MCF 10A (cell line): ENCODE measurements around the gene IFT52. TPM values are rescaled to one million over a fixed set of nuclear protein-coding genes. Genes with fewer than 3 reads are reported as not detected.

Source experiments
- BruUV-seq: library from RNA; stranded (reverse); fragments of 400-500 nt; replicated peaks from 2 replicates; lab custom pipeline; 2021; lab: Mats Ljungman, UMichigan
- CTCF ChIA-PET: fragments of 300-600 bp; sonication (Branson Sonifier 250); formaldehyde crosslinking; extraction: SDS; loops from one replicate; lab custom pipeline; 2021; ENCODE audit warnings: antibody characterized with exemption, inconsistent platforms; lab: Yijun Ruan, JAX
- POLR2A ChIA-PET: fragments of 300-600, 350-650 bp; sonication (Branson Sonifier 250); formaldehyde crosslinking; extraction: SDS; loops from one replicate; lab custom pipeline; 2020; ENCODE audit warnings: antibody characterized with exemption, inconsistent platforms; lab: Yijun Ruan, JAX
- DNase-seq: peaks from one replicate; pipeline ENCODE4 v3.0.0-alpha.2; 2018; ENCODE audit not compliant: unreplicated experiment
- H3K27ac Mint-ChIP-seq: one replicate; pipeline ENCODE4 v1.8.0; 2022; ENCODE audit warnings: mild to moderate bottlenecking, low read depth, mixed read lengths; ENCODE audit not compliant: unreplicated experiment
- H3K27me3 Mint-ChIP-seq: one replicate; pipeline ENCODE4 v1.8.0; 2022; ENCODE audit warnings: mixed read lengths; ENCODE audit not compliant: insufficient read depth, unreplicated experiment
- H3K36me3 Mint-ChIP-seq: one replicate; pipeline ENCODE4 v1.8.0; 2022; ENCODE audit warnings: mild to moderate bottlenecking, moderate library complexity, mixed read lengths; ENCODE audit not compliant: insufficient read depth, unreplicated experiment
- H3K4me1 Mint-ChIP-seq: one replicate; pipeline ENCODE4 v1.8.0; 2022; ENCODE audit warnings: mixed read lengths; ENCODE audit not compliant: insufficient read depth, unreplicated experiment
- H3K4me3 Mint-ChIP-seq: one replicate; pipeline ENCODE4 v1.8.0; 2022; ENCODE audit warnings: mild to moderate bottlenecking, moderate library complexity, mixed read lengths; ENCODE audit not compliant: unreplicated experiment
- H3K9me3 Mint-ChIP-seq: one replicate; pipeline ENCODE4 v1.8.0; 2022; ENCODE audit warnings: mixed read lengths; ENCODE audit not compliant: unreplicated experiment
- CTCF ChIP-seq: fragments of 200-600 bp; IDR thresholded peaks from one replicate; pipeline ENCODE4 v1.8.0; 2022; ENCODE audit warnings: antibody characterized with exemption, mild to moderate bottlenecking; ENCODE audit not compliant: unreplicated experiment
- intact Hi-C: fragments of 100-400 bp; cut with micrococcal nuclease; formaldehyde crosslinking; loops from 2 replicates; pipeline ENCODE4 v1.14.1; 2022
- total RNA-seq: library from RNA; stranded (reverse); gene quantifications from 2 replicates; pipeline ENCODE4 v1.2.3, GENCODE V29; 2022

Gene IFT52
- total RNA-seq, 1 experiment from 2014 or later, result 21.8 TPM

GRCh38 chr20:43563429-43563828 lies 27.3 kb upstream of the IFT52 start:
- no peaks in the 10 kb centered on the region for H3K4me1 Mint-ChIP-seq
- DNase-seq, result no peak
- no peak overlapping the region for H3K27ac Mint-ChIP-seq
- H3K27me3 Mint-ChIP-seq, result no peaks in the 10 kb centered on the region
- H3K4me3 Mint-ChIP-seq, result no peak overlapping the region
- BruUV-seq, result no TSS peak
- H3K36me3 Mint-ChIP-seq, result peaks cover 6% of the 10 kb centered on the region
- ChIA-PET POLR2A (interaction anchor here (1.3 kb wide), 1 partner anchor 13 kb away, joined by 5 read pairs; no protein-coding TSS in a partner anchor), CTCF (interaction anchor here (1.2 kb wide), 1 partner anchor 25 kb away, joined by 4 read pairs; no protein-coding TSS in a partner anchor)
- TF ChIP-seq CTCF, result no peak
- H3K9me3 Mint-ChIP-seq, result no peaks in the 10 kb centered on the region
- intact Hi-C loops, result no loop called here

GRCh38 chr20:43563991-43564390 lies 26.7 kb upstream of the IFT52 start:
- DNase-seq, result no peak
- Mint-ChIP-seq H3K4me3 (no peak overlapping the region), H3K9me3 (no peaks in the 10 kb centered on the region), H3K27ac (no peak overlapping the region), H3K4me1 (no peaks in the 10 kb centered on the region), H3K36me3 (peaks cover 6% of the 10 kb centered on the region), H3K27me3 (no peaks in the 10 kb centered on the region)
- intact Hi-C loops, result no loop called here
- no TSS peak for BruUV-seq
- POLR2A ChIA-PET, result interaction anchor here (1.3 kb wide), 1 partner anchor 12 kb away, joined by 5 read pairs; no protein-coding TSS in a partner anchor
- TF ChIP-seq CTCF, result no peak
- CTCF ChIA-PET, result interaction anchor here (1.2 kb wide), 1 partner anchor 26 kb away, joined by 4 read pairs; no protein-coding TSS in a partner anchor

- Mint-ChIP-seq H3K4me3 (no peak overlapping the region), H3K27ac (no peak overlapping the region), H3K9me3 (no peaks in the 10 kb centered on the region), H3K36me3 (peaks cover 6% of the 10 kb centered on the region), H3K4me1 (no peaks in the 10 kb centered on the region), H3K27me3 (no peaks in the 10 kb centered on the region)
- TF ChIP-seq CTCF, result no peak
- POLR2A ChIA-PET, result no interaction called here
- no peak for DNase-seq
- CTCF ChIA-PET, result no interaction called here
- intact Hi-C loops, result no loop called here
- no TSS peak for BruUV-seq
Observed at GRCh38 chr20:43564455-43564854, 26.3 kb upstream of the IFT52 start.

GRCh38 chr20:43564993-43565757 lies 25.6 kb upstream of the IFT52 start:
- no peak overlapping the region for H3K27ac Mint-ChIP-seq
- no peak for TF ChIP-seq CTCF
- CTCF ChIA-PET, result no interaction called here
- intact Hi-C loops, result no loop called here
- no TSS peak for BruUV-seq
- H3K9me3 Mint-ChIP-seq, result no peaks in the 10 kb centered on the region
- POLR2A ChIA-PET, result no interaction called here
- no peak overlapping the region for H3K4me3 Mint-ChIP-seq
- H3K27me3 Mint-ChIP-seq, result no peaks in the 10 kb centered on the region
- no peaks in the 10 kb centered on the region for H3K4me1 Mint-ChIP-seq
- peaks cover 6% of the 10 kb centered on the region for H3K36me3 Mint-ChIP-seq
- DNase-seq, result no peak
